ENCODE results near the gene SUPT4H1.

DNA sequence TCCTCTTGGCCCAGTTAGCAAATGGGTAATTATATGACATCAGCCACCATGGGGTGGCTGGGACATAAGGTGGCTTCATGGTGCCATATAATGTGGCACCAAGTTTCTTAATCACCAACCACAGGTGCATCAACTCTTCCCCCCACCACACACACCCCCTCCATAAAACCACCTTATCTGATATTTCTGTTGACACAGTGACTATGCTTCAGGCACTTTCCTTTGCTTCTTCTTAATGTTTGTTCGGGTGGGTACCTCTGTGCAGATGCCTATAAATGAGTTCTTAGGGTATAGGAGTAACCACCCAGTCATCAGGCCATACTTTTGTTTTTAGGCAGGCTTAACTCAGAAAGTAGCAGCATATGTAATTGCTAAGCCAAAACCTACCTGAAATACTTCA lies 35.8 kb upstream of the SUPT4H1 start:
- TF ChIP-seq, protein P1, sequence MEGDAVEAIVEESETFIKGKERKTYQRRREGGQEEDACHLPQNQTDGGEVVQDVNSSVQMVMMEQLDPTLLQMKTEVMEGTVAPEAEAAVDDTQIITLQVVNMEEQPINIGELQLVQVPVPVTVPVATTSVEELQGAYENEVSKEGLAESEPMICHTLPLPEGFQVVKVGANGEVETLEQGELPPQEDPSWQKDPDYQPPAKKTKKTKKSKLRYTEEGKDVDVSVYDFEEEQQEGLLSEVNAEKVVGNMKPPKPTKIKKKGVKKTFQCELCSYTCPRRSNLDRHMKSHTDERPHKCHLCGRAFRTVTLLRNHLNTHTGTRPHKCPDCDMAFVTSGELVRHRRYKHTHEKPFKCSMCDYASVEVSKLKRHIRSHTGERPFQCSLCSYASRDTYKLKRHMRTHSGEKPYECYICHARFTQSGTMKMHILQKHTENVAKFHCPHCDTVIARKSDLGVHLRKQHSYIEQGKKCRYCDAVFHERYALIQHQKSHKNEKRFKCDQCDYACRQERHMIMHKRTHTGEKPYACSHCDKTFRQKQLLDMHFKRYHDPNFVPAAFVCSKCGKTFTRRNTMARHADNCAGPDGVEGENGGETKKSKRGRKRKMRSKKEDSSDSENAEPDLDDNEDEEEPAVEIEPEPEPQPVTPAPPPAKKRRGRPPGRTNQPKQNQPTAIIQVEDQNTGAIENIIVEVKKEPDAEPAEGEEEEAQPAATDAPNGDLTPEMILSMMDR (optimal IDR thresholded peaks at IDR 0.05 in 1 of 3, IDR thresholded peaks at IDR 0.05 in 1 of 3, conservative IDR thresholded peaks at IDR 0.05 in 1 of 3; ENCODE audit: extremely low read depth in 1 of 3, insufficient read depth in 2 of 3, low read length in 3 of 3): no peak
- TF ChIP-seq EZH2 (IDR thresholded peaks at IDR 0.05; ENCODE audit: low read length): no peak
